Tibial nerve (tissue), 4 donors: ENCODE data around the gene ACVR1B. TPM values are rescaled to one million over a fixed set of nuclear protein-coding genes. Genes with fewer than 3 reads are reported as not detected.
A peak's percentile ranks its signal among the peaks of the same experiment; 100 is the strongest.

Experiments
- DNase-seq, 2 donors: peaks; one replicate each; pipeline ENCODE4 v3.0.0-alpha.2; 2019; ENCODE audit warnings: low spot score in 2 of 2
- H3K27ac ChIP-seq, 4 donors: fragments of 200-600 bp; sonication (generic) in 3 of 4; one replicate each; pipeline ENCODE4 v1.5.1; 2017 to 2019; ENCODE audit warnings: mild to moderate bottlenecking in 1 of 4
- H3K27me3 ChIP-seq, 2 donors: fragments of 200-600 bp; sonication (generic) in 1 of 2; one replicate each; pipeline versions ENCODE4 v1.5.1 to v1.6.0; 2017 to 2019
- H3K36me3 ChIP-seq, 3 donors: fragments of 200-600 bp; sonication (generic); one replicate each; pipeline ENCODE4 v1.5.1; 2018 to 2019
- H3K4me1 ChIP-seq, 4 donors: fragments of 200-600 bp; sonication (generic) in 3 of 4; one replicate each; pipeline ENCODE4 v1.5.1; 2017 to 2019
- H3K4me3 ChIP-seq, 4 donors: fragments of 200-600 bp; sonication (generic) in 3 of 4; one replicate each; pipeline ENCODE4 v1.5.1; 2017 to 2019; ENCODE audit warnings: mild to moderate bottlenecking in 1 of 4, moderate library complexity in 1 of 4
- H3K9me3 ChIP-seq, 4 donors: fragments of 200-600 bp; sonication (generic) in 3 of 4; one replicate each; pipeline ENCODE4 v1.5.1; 2017 to 2019
- CTCF ChIP-seq, 5 experiments: fragments of 200-600 bp in 3 of 5; fragments of 450-650 bp in 2 of 5; sonication (generic) in 3 of 5; IDR thresholded peaks; one replicate each; pipeline ENCODE4 v1.5.1; 2016 to 2019; ENCODE audit warnings: antibody characterized with exemption in 5 of 5, mild to moderate bottlenecking in 3 of 5, moderate library complexity in 2 of 5
- EP300 ChIP-seq, 2 donors: sonication (generic); formaldehyde crosslinking; IDR thresholded peaks; one replicate each; pipeline ENCODE4 v1.6.1; 2017; ENCODE audit warnings: antibody characterized with exemption in 2 of 2, mild to moderate bottlenecking in 1 of 2
- POLR2A ChIP-seq, 2 donors: fragments of 450-650 bp; IDR thresholded peaks; one replicate each; pipeline ENCODE4 v1.6.1; 2017; ENCODE audit warnings: antibody characterized with exemption in 2 of 2, mild to moderate bottlenecking in 2 of 2, moderate library complexity in 2 of 2
- WGBS, 2 donors: methylation state at CpG; one replicate each; pipeline ENCODE4 v1.1.5; 2018; 5-methylcytosine and 5-hydroxymethylcytosine counted together
- total RNA-seq, 4 donors: library from RNA; depleted of rRNA; stranded (reverse); fragments of >200 nt; gene quantifications; one replicate each; pipeline ENCODE4 v1.1.0, GENCODE V29; 2016

ACVR1B gene
- total RNA-seq, 4 donors from 2014 or later: 11.6 to 19.8 (median 17.1) TPM

DNA sequence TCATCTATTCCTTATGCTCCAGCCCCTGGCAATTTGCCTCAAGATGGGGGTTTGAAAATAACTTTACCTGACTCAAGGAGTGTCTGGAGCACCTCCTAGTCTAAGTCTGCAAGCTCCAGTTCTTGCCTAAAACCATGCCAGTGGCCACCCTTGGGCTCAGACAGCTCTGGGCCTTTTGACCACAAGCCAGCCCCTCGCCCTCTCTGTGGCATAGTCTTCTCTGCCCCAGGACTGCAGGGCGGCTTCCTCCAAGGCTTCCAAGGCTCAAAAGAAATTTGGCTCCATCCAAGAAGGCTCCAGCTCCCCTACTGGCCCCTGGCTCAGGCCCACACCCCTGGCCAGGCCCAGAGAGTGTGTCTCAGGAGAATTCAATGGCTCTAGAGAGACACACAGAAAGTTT lies 29.4 kb upstream of the ACVR1B start:
- H3K4me1 ChIP-seq: peaks cover 0 to 48% (median 16%) of the 10 kb centered on the region in 4 donors
- TF ChIP-seq POLR2A (IDR thresholded peaks at IDR 0.05) (no peak), CTCF (IDR thresholded peaks at IDR 0.05) (no peak), EP300 (IDR thresholded peaks at IDR 0.05) (no peak)
- H3K27ac ChIP-seq: peak overlapping the region in 3 of 4 donors; percentile 70 to 83 (median 71)
- no peak overlapping the region for H3K4me3 ChIP-seq
- peaks cover 0 to 18% (median 0%) of the 10 kb centered on the region in 3 donors for H3K36me3 ChIP-seq
- DNase-seq: no peak
- H3K9me3 ChIP-seq: no peaks in the 10 kb centered on the region
- H3K27me3 ChIP-seq: no peaks in the 10 kb centered on the region
- 96 to 100% methylated on average over 2 of the region's 2 CpGs for WGBS, 2 donors

GRCh38 chr12:51922762-51923505 lies 28.6 kb upstream of the ACVR1B start:
- H3K4me1 ChIP-seq: peaks cover 0 to 40% (median 16%) of the 10 kb centered on the region in 4 donors
- peaks cover 0 to 18% (median 0%) of the 10 kb centered on the region in 3 donors for H3K36me3 ChIP-seq
- H3K4me3 ChIP-seq: peak overlapping the region in 2 of 4 donors; percentile 8 to 12
- peak in 1 of 2 donors; percentile 69 for DNase-seq
- no peak for TF ChIP-seq CTCF (IDR thresholded peaks at IDR 0.05)
- peak in 1 of 2 donors; percentile 81 for TF ChIP-seq EP300 (IDR thresholded peaks at IDR 0.05)
- peak overlapping the region in 3 of 4 donors; percentile 70 to 83 (median 71) for H3K27ac ChIP-seq
- H3K27me3 ChIP-seq: no peaks in the 10 kb centered on the region
- 51% methylated on average over 16 of the region's 16 CpGs for WGBS, 2 donors
- no peaks in the 10 kb centered on the region for H3K9me3 ChIP-seq

DNA sequence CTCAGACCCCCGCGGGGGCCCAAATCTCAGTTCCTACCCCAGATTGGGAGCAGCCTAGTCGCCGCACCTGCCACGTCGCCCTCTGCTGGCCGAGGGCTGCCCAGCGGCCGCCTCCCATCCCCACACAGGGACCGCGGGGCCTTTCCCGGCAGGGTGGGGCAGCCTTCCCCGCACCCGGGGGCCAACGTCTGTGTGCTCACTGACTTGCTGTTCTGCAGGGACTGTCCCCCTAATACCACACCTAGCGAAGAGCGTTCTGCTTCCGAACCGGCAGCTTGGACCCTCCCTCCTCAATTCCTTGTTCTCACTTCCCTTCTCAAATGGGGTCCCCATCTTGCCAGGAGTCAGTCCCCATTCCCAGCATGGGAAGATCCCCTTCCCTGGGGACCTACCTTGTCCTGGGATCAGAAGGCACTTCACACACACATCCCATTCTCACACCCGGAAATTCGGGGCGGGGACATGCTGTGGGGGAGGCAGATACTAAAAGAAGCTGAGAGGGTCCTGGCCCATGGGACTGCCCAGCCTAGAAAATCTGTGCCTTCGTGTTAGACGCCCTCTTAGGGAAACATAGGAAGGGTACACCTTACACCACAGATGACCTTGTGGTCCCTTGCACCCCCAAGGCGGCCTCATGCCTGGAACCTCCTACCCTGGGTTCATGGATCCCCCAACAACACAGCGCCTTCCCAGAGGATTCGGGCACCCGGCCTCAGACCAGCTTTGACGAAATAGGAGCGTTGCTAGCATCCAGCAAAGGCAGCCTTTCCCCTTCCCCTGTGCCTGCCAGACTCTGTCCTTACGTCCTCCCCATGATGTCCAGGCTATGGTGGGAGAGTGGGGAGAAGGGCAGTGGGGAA lies 27.8 kb upstream of the ACVR1B start:
- WGBS, 2 donors: 37 to 40% methylated on average over 24 to 25 of the region's 31 CpGs
- TF ChIP-seq POLR2A (IDR thresholded peaks at IDR 0.05) (no peak), CTCF (IDR thresholded peaks at IDR 0.05) (peak; percentile 79 to 87 (median 81)), EP300 (IDR thresholded peaks at IDR 0.05) (peak in 1 of 2 donors; percentile 33)
- Histone ChIP-seq H3K4me1 (peaks cover 0 to 40% (median 16%) of the 10 kb centered on the region in 4 donors), H3K4me3 (peak overlapping the region in 2 of 4 donors; percentile 8 to 12), H3K27me3 (no peaks in the 10 kb centered on the region), H3K36me3 (peaks cover 0 to 17% (median 0%) of the 10 kb centered on the region in 3 donors), H3K9me3 (no peaks in the 10 kb centered on the region), H3K27ac (peak overlapping the region in 3 of 4 donors; percentile 70 to 83 (median 71))
- peak; percentile 39 to 60 for DNase-seq

GRCh38 chr12:51924551-51925319 lies 26.8 kb upstream of the ACVR1B start:
- no peaks in the 10 kb centered on the region for H3K9me3 ChIP-seq
- TF ChIP-seq CTCF (IDR thresholded peaks at IDR 0.05) (no peak), POLR2A (IDR thresholded peaks at IDR 0.05) (no peak), EP300 (IDR thresholded peaks at IDR 0.05) (no peak)
- DNase-seq: no peak
- H3K4me3 ChIP-seq: no peak overlapping the region
- no peaks in the 10 kb centered on the region for H3K27me3 ChIP-seq
- peaks cover 0 to 7% (median 0%) of the 10 kb centered on the region in 3 donors for H3K36me3 ChIP-seq
- WGBS, 2 donors: 71 to 76% methylated on average over 5 of the region's 5 CpGs
- H3K27ac ChIP-seq: peak overlapping the region in 1 of 4 donors; percentile 71
- H3K4me1 ChIP-seq: peaks cover 0 to 40% (median 16%) of the 10 kb centered on the region in 4 donors
